ENCODE data around the gene ASB16.
A peak's percentile ranks its signal among the peaks of the same experiment; 100 is the strongest.

ASB16 gene

GRCh38 chr17:44188576-44189403 lies 18.3 kb downstream of the ASB16 start:
- no peak for DNase-seq (ENCODE audit: low spot score)

GRCh38 chr17:44190481-44190880 lies 20.0 kb downstream of the ASB16 start:
- DNase-seq (ENCODE audit: low spot score) = no peak

GRCh38 chr17:44191369-44191768 lies 20.9 kb downstream of the ASB16 start:
- no peak for DNase-seq (ENCODE audit: low spot score)

DNA sequence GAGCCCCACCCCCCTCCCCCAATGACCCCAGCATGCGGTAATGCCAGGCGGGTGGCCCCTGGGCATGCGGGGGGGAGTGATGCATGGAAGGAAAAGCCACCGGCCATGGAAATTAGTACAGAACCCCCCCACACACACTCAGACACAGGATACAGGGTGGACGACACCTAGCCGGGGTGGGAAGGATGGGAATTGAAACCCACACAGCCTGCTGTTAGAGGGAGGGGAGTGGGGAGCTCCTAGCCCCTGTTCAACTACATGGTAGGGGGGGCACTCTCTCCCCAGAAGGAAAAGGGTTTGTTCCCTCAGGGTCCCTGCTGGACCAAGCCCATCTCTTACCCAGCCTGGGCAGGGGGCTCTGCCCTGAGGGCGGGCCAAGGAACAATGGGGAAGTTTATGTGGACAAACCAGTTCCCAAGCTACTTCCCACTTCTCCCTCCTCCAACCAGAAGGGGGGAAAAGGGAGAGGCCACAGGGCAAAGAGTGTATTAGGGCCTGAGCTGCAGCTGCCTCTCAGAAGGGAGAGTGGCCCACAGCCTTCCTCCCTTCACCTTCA lies 21.5 kb downstream of the ASB16 start:
- DNase-seq (ENCODE audit: low spot score) = no peak

- no peak for DNase-seq (ENCODE audit: low spot score)
Measured at GRCh38 chr17:44192750-44193149, 22.2 kb downstream of the ASB16 start.

DNA sequence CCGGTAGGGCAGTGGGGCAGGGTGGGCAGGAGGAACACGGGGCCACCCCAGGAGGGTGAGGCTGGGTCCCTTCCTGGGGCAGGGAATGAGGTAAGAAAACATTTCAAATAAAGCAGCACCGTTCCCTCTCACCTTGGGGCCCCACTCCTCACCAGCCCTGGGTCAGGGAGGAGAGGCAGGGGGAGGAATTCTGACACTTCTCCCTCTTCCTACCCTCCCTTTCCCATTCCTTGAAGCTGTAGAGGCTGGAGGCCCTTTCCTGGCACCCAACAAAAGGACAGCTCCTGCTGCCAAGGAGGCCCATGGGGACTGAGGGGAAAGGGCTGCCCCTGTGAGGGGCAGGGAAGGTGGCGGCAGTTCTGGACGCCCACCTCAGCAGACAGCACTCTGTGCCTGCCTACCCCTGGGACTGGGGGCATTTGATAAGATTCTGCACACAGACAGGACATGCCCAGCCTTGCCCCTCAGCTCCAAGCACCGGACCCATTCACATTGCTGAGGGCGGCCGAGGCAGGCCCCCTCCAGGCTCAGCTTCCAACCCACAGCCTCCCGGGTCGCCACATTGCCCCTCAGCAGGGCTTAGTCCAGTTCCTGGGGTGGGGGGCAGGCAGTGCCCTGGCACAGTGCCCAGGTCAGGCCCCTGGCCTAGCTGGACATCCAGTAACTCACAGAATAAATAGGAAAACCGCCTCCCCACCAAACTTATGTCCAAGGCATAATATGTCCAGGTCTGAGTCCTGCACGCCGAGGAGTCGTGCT lies 23.0 kb downstream of the ASB16 start:
- no peak for DNase-seq (ENCODE audit: low spot score)

DNA sequence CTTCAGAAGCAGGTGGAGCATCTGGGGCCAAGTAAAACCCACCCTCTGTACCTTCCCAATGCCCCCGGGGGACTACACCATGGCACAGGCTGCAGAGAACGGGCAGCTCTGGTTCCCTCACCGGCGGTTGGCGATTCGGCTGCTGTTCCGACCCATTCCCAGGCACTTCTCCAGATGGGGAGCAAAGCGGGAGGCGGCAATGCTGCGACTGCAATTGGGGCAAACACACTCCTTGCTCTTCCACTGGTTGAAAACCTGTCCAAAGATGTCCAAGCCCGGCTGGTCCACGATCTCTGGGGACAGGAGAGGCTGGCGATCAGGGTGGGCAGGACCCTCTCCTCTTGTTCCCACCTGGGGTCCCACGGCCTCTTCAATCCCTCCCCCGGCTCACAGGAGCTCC lies 26.6 kb downstream of the ASB16 start:
- no peak for DNase-seq (ENCODE audit: low spot score)

DNA sequence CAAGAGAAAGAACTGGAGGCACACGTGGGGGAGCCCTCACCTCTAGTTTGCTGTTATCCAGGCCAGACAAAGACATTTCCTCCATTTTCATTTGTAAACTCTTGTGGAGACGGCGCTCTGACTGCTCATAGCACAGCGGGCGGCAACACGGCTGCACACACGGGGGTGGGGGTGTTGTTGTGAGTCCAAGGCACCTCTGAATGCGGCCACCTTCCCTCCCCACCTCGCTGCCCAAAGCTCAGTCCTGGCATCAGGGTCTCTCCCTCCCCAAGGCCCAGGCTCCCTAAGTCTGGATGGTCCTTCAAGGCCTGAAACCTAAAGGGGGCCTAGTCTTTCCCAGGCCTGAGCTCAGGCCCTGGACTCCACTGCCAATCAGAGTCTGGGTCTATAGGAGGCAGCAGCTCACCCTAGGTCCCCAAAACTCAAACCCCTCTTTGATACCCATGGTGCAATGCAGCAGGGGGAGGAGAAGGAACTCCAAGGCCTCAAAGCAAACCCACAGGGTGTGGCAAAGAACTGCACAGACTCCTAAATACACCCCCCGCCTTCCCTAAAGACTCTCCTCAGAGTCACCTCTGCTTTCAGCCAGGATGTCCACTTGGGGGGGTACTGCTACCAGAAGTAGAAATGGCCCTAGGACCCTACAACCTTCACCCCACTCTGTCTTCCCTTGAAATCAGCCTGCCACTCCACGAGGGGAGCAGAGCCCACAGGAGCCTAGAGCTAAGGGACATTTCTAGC lies 27.6 kb downstream of the ASB16 start:
- DNase-seq (ENCODE audit: low spot score) = peak; percentile 67

GRCh38 chr17:44198721-44199552 lies 28.4 kb downstream of the ASB16 start:
- DNase-seq (ENCODE audit: low spot score) = peak; percentile 89

DNA sequence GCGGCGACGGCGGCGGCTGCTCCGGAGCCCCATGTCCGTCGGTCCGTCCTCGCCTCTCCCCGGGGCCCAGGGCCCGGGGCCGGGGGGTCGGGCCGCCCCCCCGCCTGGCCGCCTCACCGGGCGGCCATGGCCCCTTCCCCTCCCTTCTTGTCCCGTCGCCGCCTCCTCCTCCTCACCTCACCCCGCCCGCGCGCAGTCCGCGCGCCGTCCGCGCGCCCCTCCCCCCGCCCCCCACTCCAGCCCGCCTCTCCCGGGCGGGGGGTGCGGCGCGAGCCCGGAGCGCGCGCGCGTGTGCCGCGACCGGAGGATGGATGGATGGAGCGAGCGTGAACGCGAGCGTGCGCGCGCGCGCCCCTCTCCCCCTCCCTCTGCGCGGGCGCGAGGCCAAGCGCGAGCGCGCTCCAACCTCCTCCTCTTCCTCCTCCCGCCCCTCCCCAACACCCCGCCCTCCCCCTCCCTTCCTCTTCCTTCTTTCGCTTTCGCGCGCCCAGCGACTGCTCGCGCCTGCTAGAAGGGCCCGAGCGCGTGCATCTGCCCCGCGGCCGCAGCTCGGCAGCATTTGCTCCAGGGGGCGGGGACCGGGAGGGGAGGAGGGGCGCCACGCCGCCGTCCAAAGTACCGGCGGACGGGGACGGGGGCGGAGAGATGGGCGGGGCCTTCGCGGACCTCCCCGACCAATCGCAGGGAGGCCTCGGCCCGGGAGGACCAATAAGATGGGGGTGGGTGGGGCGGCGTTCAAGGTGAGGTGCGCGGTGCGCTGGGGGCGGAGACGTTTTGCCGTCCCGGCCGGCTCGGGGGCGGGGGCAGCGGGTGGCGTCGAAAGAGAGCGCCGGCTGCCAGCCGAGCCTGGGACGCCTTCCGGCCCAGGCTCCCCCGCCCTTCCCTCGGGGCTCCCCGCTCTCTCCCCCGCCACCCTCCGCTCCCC lies 29.3 kb downstream of the ASB16 start, which contains the start of gene ATXN7L3:
Gene ATXN7L3 (minus strand): TSS at position 332 of the 925 bp plus-strand sequence. CDS start 1,814 bp downstream, outside the sequence.
- peak; percentile 99 for DNase-seq (ENCODE audit: low spot score)

- DNase-seq (ENCODE audit: low spot score) = no peak
Measured at GRCh38 chr17:44200478-44201155, 30.1 kb downstream of the ASB16 start.

- DNase-seq (ENCODE audit: low spot score) = no peak
Measured at GRCh38 chr17:44202756-44203155, 32.3 kb downstream of the ASB16 start.

DNA sequence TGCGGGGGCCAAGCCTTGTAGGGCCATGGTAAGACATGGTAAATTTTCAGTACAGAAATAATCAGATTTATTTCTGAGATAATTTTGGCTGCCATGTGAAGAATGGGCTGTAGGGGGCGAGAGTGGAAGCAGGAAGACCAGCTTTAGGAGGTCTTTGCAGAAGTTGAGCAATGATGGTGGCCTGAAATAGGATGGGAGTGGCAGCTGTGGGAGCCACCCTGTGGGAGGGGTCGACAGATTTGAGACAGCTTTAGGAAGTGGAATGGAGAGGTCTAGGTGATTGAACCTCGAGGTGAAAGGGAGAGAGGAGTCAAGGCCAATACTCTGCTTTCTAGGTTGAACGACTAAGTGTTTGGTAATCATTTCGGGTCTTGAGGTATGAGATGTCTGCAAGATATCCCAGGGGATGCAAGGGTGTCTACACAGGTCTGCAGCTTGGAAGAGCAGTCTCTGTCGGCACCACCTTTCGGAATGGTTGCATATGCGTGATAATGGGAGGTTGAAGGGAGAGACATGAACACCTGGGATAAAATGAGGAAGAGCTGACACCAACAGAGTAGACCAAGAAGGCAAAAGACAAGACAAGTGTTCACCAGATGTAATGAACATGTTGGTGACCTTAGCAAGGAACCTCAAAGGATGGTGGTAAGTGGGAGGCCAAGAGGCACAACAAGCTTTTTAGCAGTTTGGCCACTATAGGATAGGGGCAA lies 33.4 kb downstream of the ASB16 start:
- peak; percentile 53 for DNase-seq (ENCODE audit: low spot score)

- peak; percentile 52 for DNase-seq (ENCODE audit: low spot score)
Measured at GRCh38 chr17:44204441-44204882, 34.0 kb downstream of the ASB16 start.

DNA sequence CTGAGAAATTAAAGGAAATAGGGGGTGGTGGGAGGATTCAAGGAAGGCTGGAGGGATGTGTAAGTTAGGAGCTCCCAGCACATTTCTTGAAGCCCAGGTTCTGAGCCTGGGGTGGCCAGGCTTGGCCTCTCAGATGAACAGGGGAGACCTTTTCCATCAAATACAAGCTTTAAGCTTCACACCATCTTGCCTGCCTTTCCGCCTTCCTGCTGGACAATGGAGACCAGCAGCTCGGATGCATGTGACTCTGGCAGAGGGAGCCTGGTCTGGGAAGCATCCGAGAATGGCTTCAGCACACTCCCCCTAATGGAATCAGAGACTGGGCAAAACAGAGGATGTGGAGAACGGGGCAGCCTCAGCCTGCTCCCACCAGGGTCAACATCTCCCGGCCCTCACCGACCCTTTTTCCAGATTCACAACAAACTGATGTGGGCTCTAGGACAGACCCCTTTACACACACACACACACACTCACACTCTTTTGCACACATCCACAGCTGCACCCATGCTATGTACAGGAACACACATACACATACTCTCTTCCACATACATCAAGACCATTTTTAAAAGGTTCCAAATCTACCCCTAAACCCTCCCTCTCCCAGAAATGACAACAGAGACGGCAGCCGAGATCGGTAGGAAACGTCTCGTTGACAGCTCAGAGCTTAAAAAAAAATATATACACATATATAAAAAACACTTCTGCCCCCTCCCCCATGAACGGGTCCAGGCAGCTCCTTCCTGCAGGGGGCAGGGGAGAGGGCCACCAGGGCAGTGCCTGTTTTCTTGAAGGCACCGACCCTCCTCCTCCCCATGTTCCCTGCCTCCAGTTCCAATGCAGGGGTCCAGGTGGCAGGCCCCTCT lies 35.7 kb downstream of the ASB16 start:
- no peak for DNase-seq (ENCODE audit: low spot score)

DNA sequence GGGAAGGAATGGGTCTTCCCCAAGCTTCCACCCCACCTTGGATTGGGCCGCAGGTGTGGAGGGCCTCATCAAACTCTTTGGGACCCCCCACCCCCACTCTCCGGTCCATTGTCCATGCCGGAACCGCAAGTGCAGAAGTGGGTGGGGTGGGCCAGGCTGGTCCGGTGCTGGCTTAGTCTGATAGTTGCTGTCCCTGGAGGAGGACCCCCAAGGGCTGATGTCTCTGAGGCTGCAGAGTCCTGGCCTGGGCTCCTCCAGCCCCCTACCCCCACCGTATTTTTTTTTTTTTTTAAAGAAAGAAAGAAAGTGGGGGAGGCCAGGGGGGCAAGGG lies 36.3 kb downstream of the ASB16 start:
- no peak for DNase-seq (ENCODE audit: low spot score)

DNA sequence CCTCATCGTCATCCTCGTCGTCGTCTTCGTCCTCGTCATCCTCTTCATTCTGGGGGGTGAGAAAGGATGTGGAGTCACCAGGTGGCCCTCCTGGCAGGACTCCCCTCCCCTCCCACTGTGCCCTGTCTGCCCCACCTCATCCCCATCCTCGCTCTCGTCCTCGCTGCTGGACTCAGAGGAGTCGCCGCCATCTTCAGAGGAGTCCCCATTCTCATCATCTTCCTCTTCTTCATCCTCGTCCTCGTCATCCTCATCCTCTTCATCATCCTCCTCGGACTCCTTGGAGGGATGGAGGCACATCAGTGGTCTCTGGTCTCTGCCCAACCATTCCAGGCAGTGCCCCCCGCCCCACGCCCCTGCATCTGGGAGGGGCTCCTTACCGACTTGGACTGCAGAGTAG lies 36.8 kb downstream of the ASB16 start:
- no peak for DNase-seq (ENCODE audit: low spot score)

DNA sequence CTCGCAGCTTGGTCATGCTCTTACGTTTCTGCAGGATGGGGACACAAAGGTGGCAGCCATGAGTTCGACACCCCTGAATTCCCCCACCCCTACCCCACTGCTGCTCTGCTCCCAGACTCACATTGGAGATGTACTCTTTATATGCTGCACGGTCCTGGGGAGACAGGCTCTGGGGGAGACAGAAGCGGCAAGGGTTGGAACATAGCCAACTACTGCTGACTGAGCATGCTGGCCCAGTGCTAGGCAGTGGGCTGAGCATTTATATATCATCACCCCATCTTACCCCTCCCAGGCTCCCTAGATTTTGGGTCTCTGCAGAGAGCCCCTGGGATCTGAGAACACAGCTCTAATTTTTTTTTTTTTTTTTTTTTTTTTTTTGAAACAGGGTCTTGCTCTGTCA lies 37.2 kb downstream of the ASB16 start:
- DNase-seq (ENCODE audit: low spot score) = no peak

Data from AG08396 (cell line).